SK-N-MC (cell line): Measurements from ENCODE around the gene UMAD1.

Experiments used
- EZH2 ChIP-seq: fragments of 200-600 bp; sonication (generic); IDR thresholded peaks from one replicate; pipeline ENCODE4 v1.6.1; 2017; ENCODE audit warnings: antibody characterized with exemption
- FOXP2 ChIP-seq: optimal IDR thresholded peaks from 2 replicates; pipeline ENCODE3; 2011; ENCODE audit warnings: mild to moderate bottlenecking, moderate library complexity; ENCODE audit not compliant: insufficient read depth; ENCODE audit errors: extremely low read length, control extremely low read depth
- POLR2AphosphoS5 ChIP-seq: IDR thresholded peaks from 2 replicates; pipeline ENCODE4 v1.6.1; 2012; ENCODE audit warnings: mild to moderate bottlenecking, low read depth, low read length, borderline replicate concordance

GRCh38 chr7:7704867-7705266, 64.3 kb downstream of the UMAD1 start:
- no peak for TF ChIP-seq POLR2AphosphoS5
- TF ChIP-seq EZH2, result no peak
- no peak for TF ChIP-seq FOXP2
